Measurements from ENCODE around the gene RSPO3.

DNA sequence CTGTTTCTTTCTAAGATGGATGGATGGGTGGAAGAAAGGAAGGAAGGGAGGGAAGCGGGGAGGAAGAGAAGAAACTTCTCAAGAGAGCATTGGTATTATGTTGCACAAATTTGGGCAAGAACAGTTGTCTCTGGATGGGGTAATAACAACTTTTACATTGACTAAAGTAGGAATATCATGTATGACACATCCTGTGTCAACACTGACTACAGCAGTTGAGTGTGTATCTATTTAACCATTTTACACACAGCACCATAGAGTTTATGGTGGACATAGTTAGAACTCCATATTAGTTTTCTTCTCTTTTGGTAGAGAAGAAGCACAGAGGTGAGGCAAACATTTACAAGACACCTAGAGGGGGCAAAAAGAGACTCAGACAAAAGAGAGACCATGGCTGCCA, 103.9 kb downstream of the RSPO3 start:
- TF ChIP-seq, protein P1, sequence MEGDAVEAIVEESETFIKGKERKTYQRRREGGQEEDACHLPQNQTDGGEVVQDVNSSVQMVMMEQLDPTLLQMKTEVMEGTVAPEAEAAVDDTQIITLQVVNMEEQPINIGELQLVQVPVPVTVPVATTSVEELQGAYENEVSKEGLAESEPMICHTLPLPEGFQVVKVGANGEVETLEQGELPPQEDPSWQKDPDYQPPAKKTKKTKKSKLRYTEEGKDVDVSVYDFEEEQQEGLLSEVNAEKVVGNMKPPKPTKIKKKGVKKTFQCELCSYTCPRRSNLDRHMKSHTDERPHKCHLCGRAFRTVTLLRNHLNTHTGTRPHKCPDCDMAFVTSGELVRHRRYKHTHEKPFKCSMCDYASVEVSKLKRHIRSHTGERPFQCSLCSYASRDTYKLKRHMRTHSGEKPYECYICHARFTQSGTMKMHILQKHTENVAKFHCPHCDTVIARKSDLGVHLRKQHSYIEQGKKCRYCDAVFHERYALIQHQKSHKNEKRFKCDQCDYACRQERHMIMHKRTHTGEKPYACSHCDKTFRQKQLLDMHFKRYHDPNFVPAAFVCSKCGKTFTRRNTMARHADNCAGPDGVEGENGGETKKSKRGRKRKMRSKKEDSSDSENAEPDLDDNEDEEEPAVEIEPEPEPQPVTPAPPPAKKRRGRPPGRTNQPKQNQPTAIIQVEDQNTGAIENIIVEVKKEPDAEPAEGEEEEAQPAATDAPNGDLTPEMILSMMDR (IDR thresholded peaks at IDR 0.05; ENCODE audit: insufficient read depth, low read depth, low read length), result no peak
- no peak for TF ChIP-seq EZH2 (IDR thresholded peaks at IDR 0.05; ENCODE audit: insufficient read depth, low read length)
